Erythroblast (primary cell): ENCODE measurements around the gene PTPN5.
"Not testable (repeated sequence)": the region's sequence is repeated elsewhere in the genome, so short reads cannot be mapped to it uniquely, and the experiment has no call there.

Experiments
- GATA1 ChIP-seq: IDR thresholded peaks from 2 replicates; pipeline ENCODE4 v1.6.1; 2011; ENCODE audit warnings: low read depth, mild to moderate bottlenecking, control low read depth, low read length, moderate library complexity
- POLR2A ChIP-seq: IDR thresholded peaks from 2 replicates; pipeline ENCODE4 v1.6.1; 2011; ENCODE audit warnings: mild to moderate bottlenecking, low read length

GRCh38 chr11:18691467-18692140 is 100.0 kb downstream of the PTPN5 start:
- TF ChIP-seq POLR2A, GATA1: not testable (repeated sequence)
